GM21717 (cell line): ENCODE data around the gene ITM2B.

Experiments used
- ATAC-seq: cut with Tn5 transposase; IDR thresholded peaks from one replicate; pipeline ENCODE4 v1.9.1; 2021; ENCODE audit warnings: mild to moderate bottlenecking, moderate library complexity; ENCODE audit not compliant: unreplicated experiment

ITM2B gene

GRCh38 chr13:48302871-48303358, 69.9 kb downstream of the ITM2B start:
- ATAC-seq = no peak

GRCh38 chr13:48303359-48304142, 70.5 kb downstream of the ITM2B start, which contains the start of gene RB1:
Gene RB1 (plus strand): TSS chr13:48303751. CDS start chr13:48303913, 162 bp downstream.
- peak; percentile 76 for ATAC-seq

GRCh38 chr13:48304143-48304876, 71.3 kb downstream of the ITM2B start:
- ATAC-seq = peak; percentile 58

GRCh38 chr13:48311223-48311622, 78.2 kb downstream of the ITM2B start:
- no peak for ATAC-seq

- ATAC-seq = no peak
These were observed 83.1 kb downstream of the ITM2B start for GRCh38 chr13:48315969-48316650.

GRCh38 chr13:48316826-48317510, 84.0 kb downstream of the ITM2B start:
- no peak for ATAC-seq

- ATAC-seq = no peak
These were observed 84.7 kb downstream of the ITM2B start for GRCh38 chr13:48317511-48318376.

GRCh38 chr13:48318377-48318811, 85.4 kb downstream of the ITM2B start:
- ATAC-seq = no peak

- no peak for ATAC-seq
These were observed 86.0 kb downstream of the ITM2B start for GRCh38 chr13:48318821-48319511.
